Cardiac muscle cell (in vitro differentiated cells and primary cell): ENCODE measurements around the gene PLP2. TPM values are rescaled to one million over a fixed set of nuclear protein-coding genes. Genes with fewer than 3 reads are reported as not detected.
"Not testable (repeated sequence)": the region's sequence is repeated elsewhere in the genome, so short reads cannot be mapped to it uniquely, and the experiment has no call there.

Experiments
- DNase-seq, 2 donors: peaks; one replicate each; pipeline versions ENCODE4 v3.0.0 to v3.0.0-alpha.2; 2010 to 2017; ENCODE audit warnings: low read depth in 1 of 2, low spot score in 1 of 2
- H3K27ac ChIP-seq: fragments of 200-600 bp; sonication (generic); 2 replicates; pipeline ENCODE4 v1.5.1; 2016
- H3K27me3 ChIP-seq: fragments of 200-600 bp; sonication (generic); 2 replicates; pipeline ENCODE4 v1.6.0; 2016; ENCODE audit warnings: control low read depth
- H3K36me3 ChIP-seq: fragments of 200-600 bp; sonication (generic); 2 replicates; pipeline ENCODE4 v1.5.1; 2016; ENCODE audit warnings: control low read depth
- H3K4me1 ChIP-seq: fragments of 200-600 bp; sonication (generic); 2 replicates; pipeline ENCODE4 v1.8.1; 2017; ENCODE audit warnings: low read depth, mild to moderate bottlenecking, mixed run types
- H3K4me3 ChIP-seq: fragments of 200-600 bp; sonication (generic); 2 replicates; pipeline ENCODE4 v1.5.1; 2016; ENCODE audit warnings: mild to moderate bottlenecking
- H3K9me3 ChIP-seq: fragments of 200-600 bp; sonication (generic); 2 replicates; pipeline ENCODE4 v1.5.1; 2017; ENCODE audit warnings: low read depth, mild to moderate bottlenecking, control low read depth
- polyA plus RNA-seq: library from polyadenylated mRNA; unstranded; fragments of >200 nt; fragmentation: Nextera tagmentation; extraction: Ambion mirVana; gene quantifications from 2 replicates; pipeline ENCODE4 v1.2.1, GENCODE V29; 2016
- total RNA-seq: library from RNA; depleted of rRNA; stranded (reverse); fragments of >200 nt; gene quantifications from 2 replicates; pipeline ENCODE4 v1.2.3, GENCODE V29; 2016
- TF ChIP-seq, protein P1 (sequence below): IDR thresholded peaks from 2 replicates; pipeline ENCODE4 v1.5.1; 2012; ENCODE audit warnings: low read depth, mild to moderate bottlenecking, low read length

PLP2 gene
- total and polyA plus RNA-seq, 2 experiments from 2014 or later, result 12.4 to 34.6 TPM

DNA sequence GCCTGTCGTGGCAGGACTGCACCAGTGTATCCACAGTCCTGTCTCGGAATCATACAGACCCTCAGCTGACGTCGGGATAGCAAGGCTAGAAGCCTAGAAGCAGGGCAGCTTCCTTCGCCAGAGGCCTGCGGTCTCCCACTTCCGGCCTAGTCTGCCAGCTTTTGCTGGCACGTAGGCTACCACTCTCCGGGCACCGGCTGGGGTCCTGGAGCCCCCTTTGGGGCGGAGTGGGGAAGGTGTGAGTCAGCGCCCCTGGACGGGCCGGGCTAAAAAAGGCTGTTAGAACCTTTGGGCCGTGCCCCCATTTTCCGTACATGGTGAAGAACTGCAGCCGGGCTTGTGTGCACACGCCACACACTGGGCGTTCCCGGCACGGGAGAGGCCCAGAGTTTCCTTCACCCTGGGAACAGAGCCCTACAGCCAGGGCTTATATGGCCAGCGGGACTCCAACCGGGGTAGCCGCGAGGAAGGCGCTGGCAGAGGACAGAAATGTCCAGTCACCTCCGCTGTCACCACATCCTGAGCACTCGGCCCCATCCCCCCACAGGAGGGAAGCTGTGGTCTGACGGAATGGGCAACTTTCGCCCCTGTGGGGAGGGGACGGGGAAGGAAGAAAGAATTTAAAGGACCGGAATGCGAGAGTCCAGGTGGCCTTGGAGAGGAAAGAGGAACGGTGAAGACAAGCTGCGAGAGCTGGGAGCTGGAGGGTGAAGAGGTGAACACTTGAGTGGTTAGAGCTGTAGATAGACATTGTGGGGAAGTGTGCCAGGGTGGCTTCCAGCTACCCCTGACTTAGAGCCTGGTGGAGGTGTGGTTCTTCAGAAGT is 4.6 kb upstream of the PLP2 start:
- peak overlapping the region; percentile 79 for H3K27ac ChIP-seq
- DNase-seq, result peak; percentile 53 to 87
- no peaks in the 10 kb centered on the region for H3K9me3 ChIP-seq
- no peak overlapping the region for H3K4me3 ChIP-seq
- peaks cover 11% of the 10 kb centered on the region for H3K4me1 ChIP-seq
- no peaks in the 10 kb centered on the region for H3K27me3 ChIP-seq
- TF ChIP-seq, protein P1, sequence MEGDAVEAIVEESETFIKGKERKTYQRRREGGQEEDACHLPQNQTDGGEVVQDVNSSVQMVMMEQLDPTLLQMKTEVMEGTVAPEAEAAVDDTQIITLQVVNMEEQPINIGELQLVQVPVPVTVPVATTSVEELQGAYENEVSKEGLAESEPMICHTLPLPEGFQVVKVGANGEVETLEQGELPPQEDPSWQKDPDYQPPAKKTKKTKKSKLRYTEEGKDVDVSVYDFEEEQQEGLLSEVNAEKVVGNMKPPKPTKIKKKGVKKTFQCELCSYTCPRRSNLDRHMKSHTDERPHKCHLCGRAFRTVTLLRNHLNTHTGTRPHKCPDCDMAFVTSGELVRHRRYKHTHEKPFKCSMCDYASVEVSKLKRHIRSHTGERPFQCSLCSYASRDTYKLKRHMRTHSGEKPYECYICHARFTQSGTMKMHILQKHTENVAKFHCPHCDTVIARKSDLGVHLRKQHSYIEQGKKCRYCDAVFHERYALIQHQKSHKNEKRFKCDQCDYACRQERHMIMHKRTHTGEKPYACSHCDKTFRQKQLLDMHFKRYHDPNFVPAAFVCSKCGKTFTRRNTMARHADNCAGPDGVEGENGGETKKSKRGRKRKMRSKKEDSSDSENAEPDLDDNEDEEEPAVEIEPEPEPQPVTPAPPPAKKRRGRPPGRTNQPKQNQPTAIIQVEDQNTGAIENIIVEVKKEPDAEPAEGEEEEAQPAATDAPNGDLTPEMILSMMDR, result no peak
- H3K36me3 ChIP-seq, result no peaks in the 10 kb centered on the region

DNA sequence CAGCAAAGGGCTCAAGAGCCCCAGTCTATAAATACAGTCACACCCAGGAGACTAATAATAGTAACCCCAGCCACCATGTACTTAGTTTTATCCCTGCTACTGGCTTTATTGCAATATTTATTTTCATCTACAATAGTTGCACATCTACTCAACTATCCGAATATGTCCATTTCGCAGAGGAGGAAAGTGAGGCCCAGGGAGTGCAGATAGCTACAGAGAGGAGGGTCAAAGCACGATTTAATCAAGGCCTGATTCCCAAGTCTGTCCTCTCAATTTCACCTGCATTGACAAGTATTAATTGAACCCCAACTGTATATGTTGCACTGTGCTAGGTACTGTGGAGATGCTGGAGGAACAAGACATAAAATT is 4.0 kb upstream of the PLP2 start:
- no peak overlapping the region for H3K4me3 ChIP-seq
- DNase-seq, result no peak
- H3K9me3 ChIP-seq, result no peaks in the 10 kb centered on the region
- H3K4me1 ChIP-seq, result peaks cover 11% of the 10 kb centered on the region
- H3K36me3 ChIP-seq, result no peaks in the 10 kb centered on the region
- TF ChIP-seq, protein P1, result no peak
- peak overlapping the region; percentile 79 for H3K27ac ChIP-seq
- no peaks in the 10 kb centered on the region for H3K27me3 ChIP-seq

DNA sequence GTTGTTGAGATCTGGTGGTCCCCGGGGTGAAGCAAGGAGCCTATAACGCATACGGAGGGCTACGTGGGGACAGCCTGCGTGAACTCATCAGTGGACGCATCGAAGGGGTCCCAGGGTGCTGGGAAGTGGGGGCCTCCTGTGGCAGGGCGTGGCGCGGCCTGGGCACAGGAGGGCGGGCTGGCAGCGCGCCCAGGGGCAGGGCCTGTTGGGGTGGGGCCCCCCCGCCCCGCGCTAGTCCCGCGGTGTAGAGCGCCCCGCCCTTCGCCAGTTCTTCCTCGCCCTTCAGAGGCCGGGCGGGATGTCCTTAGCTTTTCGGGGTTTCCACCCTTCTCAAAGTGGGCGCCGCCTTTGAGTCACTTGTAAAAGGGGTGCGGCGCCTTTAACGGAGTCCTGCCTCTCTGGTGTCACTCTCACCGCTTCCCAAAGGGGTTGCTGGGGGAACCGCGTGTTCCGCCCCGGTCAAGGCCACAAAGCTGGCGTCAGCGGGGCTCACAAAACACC is 632 bp downstream of the PLP2 start:
- peaks cover 6% of the 10 kb centered on the region for H3K4me1 ChIP-seq
- H3K27me3 ChIP-seq, result no peaks in the 10 kb centered on the region
- no peaks in the 10 kb centered on the region for H3K36me3 ChIP-seq
- peak; percentile 19 to 35 for DNase-seq
- H3K9me3 ChIP-seq, result no peaks in the 10 kb centered on the region
- TF ChIP-seq, protein P1, result no peak
- no peak overlapping the region for H3K27ac ChIP-seq
- H3K4me3 ChIP-seq, result peak overlapping the region; percentile 34

DNA sequence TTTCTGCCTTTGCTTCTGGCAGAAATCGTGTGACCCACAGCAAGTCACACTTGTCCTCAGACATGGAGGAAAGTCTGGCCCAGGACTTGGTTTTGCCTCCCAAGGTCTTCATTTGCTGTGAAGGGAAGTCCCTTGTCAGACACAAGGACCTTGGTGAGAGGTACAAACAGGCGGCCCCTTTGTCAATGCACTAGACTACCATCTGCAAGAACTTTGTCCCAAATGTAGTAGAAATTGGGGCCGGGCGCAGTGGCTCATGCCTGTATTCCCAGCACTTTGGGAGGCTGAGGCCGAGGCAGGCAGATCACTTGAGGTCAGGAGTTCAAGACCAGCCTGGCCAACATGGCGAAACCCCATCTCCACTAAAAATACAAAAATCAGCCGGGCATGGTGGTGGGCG is 1.8 kb downstream of the PLP2 start:
- H3K27ac ChIP-seq, H3K4me1 ChIP-seq, DNase-seq, H3K9me3 ChIP-seq, H3K36me3 ChIP-seq, H3K4me3 ChIP-seq, H3K27me3 ChIP-seq: not testable (repeated sequence)

DNA sequence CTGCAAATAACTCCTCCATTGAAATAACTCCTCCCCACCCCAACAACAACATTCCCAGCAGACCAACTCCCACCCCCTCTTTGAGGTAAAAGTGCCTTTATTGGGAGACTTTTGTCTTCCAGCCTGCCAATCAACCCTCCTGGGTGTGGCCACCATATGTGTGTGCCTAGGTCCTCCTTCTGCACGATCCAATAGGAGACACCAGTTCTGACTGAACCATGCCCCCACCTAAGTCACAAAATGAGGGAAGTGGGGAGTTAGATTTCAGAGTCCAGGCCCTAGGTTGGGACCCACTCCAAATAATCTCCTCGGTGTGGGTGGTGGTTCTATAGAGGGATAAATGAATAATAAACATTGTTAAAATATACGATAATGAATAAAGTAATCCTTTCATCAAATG is 3.0 kb downstream of the PLP2 start:
- DNase-seq, result no peak
- H3K27ac ChIP-seq, result no peak overlapping the region
- TF ChIP-seq, protein P1, result no peak
- no peak overlapping the region for H3K4me3 ChIP-seq
- no peaks in the 10 kb centered on the region for H3K36me3 ChIP-seq
- no peaks in the 10 kb centered on the region for H3K27me3 ChIP-seq
- H3K9me3 ChIP-seq, result no peaks in the 10 kb centered on the region
- no peaks in the 10 kb centered on the region for H3K4me1 ChIP-seq
